ENCODE results near the gene STAG3.

The STAG3 gene

GRCh38 chr7:100156331-100157068 is 21.2 kb upstream of the STAG3 start:
- DNase-seq, result no peak

GRCh38 chr7:100157069-100157333 is 20.7 kb upstream of the STAG3 start:
- no peak for DNase-seq

GRCh38 chr7:100157334-100158228 is 20.1 kb upstream of the STAG3 start:
- DNase-seq, result no peak

GRCh38 chr7:100158229-100159098 is 19.3 kb upstream of the STAG3 start, which contains the start of gene TRAPPC14:
TRAPPC14 (minus strand) TSS chr7:100158723; CDS start chr7:100158499, 224 bp downstream.
- DNase-seq, result peak; percentile 97

GRCh38 chr7:100159099-100159623 is 18.6 kb upstream of the STAG3 start:
- DNase-seq, result no peak

- no peak for DNase-seq
Observed at GRCh38 chr7:100160067-100160466, 17.7 kb upstream of the STAG3 start.

GRCh38 chr7:100163006-100163531 is 14.6 kb upstream of the STAG3 start:
- no peak for DNase-seq

- DNase-seq, result no peak
Observed at GRCh38 chr7:100163871-100164270, 13.8 kb upstream of the STAG3 start.

- DNase-seq, result peak; percentile 67
Observed at GRCh38 chr7:100166317-100166940, 11.3 kb upstream of the STAG3 start.

- DNase-seq, result peak; percentile 56
Observed at GRCh38 chr7:100166970-100167911, 10.5 kb upstream of the STAG3 start.

- DNase-seq, result no peak
Observed at GRCh38 chr7:100167912-100168323, 9.8 kb upstream of the STAG3 start.

- DNase-seq, result no peak
Observed at GRCh38 chr7:100169147-100169850, 8.4 kb upstream of the STAG3 start.

- DNase-seq, result no peak
Observed at GRCh38 chr7:100170101-100170897, 7.4 kb upstream of the STAG3 start.

- peak; percentile 78 for DNase-seq
Observed at GRCh38 chr7:100171087-100171681, 6.5 kb upstream of the STAG3 start.

GRCh38 chr7:100171840-100172239 is 5.9 kb upstream of the STAG3 start:
- no peak for DNase-seq

GRCh38 chr7:100173806-100174495 is 3.8 kb upstream of the STAG3 start:
- no peak for DNase-seq

- DNase-seq, result no peak
Observed at GRCh38 chr7:100174582-100174981, 3.1 kb upstream of the STAG3 start.

GRCh38 chr7:100175296-100175935 is 2.3 kb upstream of the STAG3 start:
- DNase-seq, result no peak
